Measurements from ENCODE around the gene PLCD3.
"Not testable (repeated sequence)": the region's sequence is repeated elsewhere in the genome, so short reads cannot be mapped to it uniquely, and the experiment has no call there.

The PLCD3 gene

GRCh38 chr17:45130681-45131615 is 1.4 kb downstream of the PLCD3 start:
- Mint-ChIP-seq H3K4me1 (ENCODE audit: low read depth) (peaks cover 12% of the 10 kb centered on the region), H3K27ac (no peak overlapping the region), H3K36me3 (no peaks in the 10 kb centered on the region), H3K4me3 (peak overlapping the region; percentile 54), H3K27me3 (no peaks in the 10 kb centered on the region), H3K9me3 (ENCODE audit: low read depth) (no peaks in the 10 kb centered on the region)

- Mint-ChIP-seq H3K36me3 (no peaks in the 10 kb centered on the region), H3K27ac (no peak overlapping the region), H3K4me3 (no peak overlapping the region), H3K27me3 (no peaks in the 10 kb centered on the region), H3K9me3 (ENCODE audit: low read depth) (no peaks in the 10 kb centered on the region), H3K4me1 (ENCODE audit: low read depth) (peaks cover 8% of the 10 kb centered on the region)
Observed at GRCh38 chr17:45129940-45130680, 2.2 kb downstream of the PLCD3 start.

- H3K27ac Mint-ChIP-seq, result no peak overlapping the region
- H3K27me3 Mint-ChIP-seq, result no peaks in the 10 kb centered on the region
- no peak overlapping the region for H3K4me3 Mint-ChIP-seq
- H3K36me3 Mint-ChIP-seq, result no peaks in the 10 kb centered on the region
- H3K9me3 Mint-ChIP-seq (ENCODE audit: low read depth), result no peaks in the 10 kb centered on the region
- H3K4me1 Mint-ChIP-seq (ENCODE audit: low read depth), result peaks cover 8% of the 10 kb centered on the region
Observed at GRCh38 chr17:45129426-45129939, 2.8 kb downstream of the PLCD3 start.

GRCh38 chr17:45128989-45129388 is 3.3 kb downstream of the PLCD3 start:
- no peaks in the 10 kb centered on the region for H3K36me3 Mint-ChIP-seq
- no peaks in the 10 kb centered on the region for H3K27me3 Mint-ChIP-seq
- H3K9me3 Mint-ChIP-seq (ENCODE audit: low read depth), result no peaks in the 10 kb centered on the region
- peaks cover 8% of the 10 kb centered on the region for H3K4me1 Mint-ChIP-seq (ENCODE audit: low read depth)
- no peak overlapping the region for H3K4me3 Mint-ChIP-seq
- H3K27ac Mint-ChIP-seq, result no peak overlapping the region

- H3K4me3 Mint-ChIP-seq, result no peak overlapping the region
- H3K36me3 Mint-ChIP-seq, result no peaks in the 10 kb centered on the region
- no peaks in the 10 kb centered on the region for H3K9me3 Mint-ChIP-seq (ENCODE audit: low read depth)
- H3K27me3 Mint-ChIP-seq, result no peaks in the 10 kb centered on the region
- peaks cover 4% of the 10 kb centered on the region for H3K4me1 Mint-ChIP-seq (ENCODE audit: low read depth)
- no peak overlapping the region for H3K27ac Mint-ChIP-seq
Observed at GRCh38 chr17:45128331-45128730, 4.0 kb downstream of the PLCD3 start.

GRCh38 chr17:45127548-45128300 is 4.6 kb downstream of the PLCD3 start:
- H3K27ac Mint-ChIP-seq, result no peak overlapping the region
- H3K4me1 Mint-ChIP-seq (ENCODE audit: low read depth), result peaks cover 4% of the 10 kb centered on the region
- H3K36me3 Mint-ChIP-seq, result no peaks in the 10 kb centered on the region
- H3K9me3 Mint-ChIP-seq (ENCODE audit: low read depth), result no peaks in the 10 kb centered on the region
- no peaks in the 10 kb centered on the region for H3K27me3 Mint-ChIP-seq
- no peak overlapping the region for H3K4me3 Mint-ChIP-seq

- Mint-ChIP-seq H3K9me3 (ENCODE audit: low read depth) (no peaks in the 10 kb centered on the region), H3K4me3 (no peak overlapping the region), H3K27ac (no peak overlapping the region), H3K4me1 (ENCODE audit: low read depth) (peaks cover 4% of the 10 kb centered on the region), H3K36me3 (no peaks in the 10 kb centered on the region), H3K27me3 (no peaks in the 10 kb centered on the region)
Observed at GRCh38 chr17:45127207-45127547, 5.1 kb downstream of the PLCD3 start.

- H3K4me3 Mint-ChIP-seq, result no peak overlapping the region
Observed at GRCh38 chr17:45125509-45125908, 6.8 kb downstream of the PLCD3 start.

GRCh38 chr17:45124797-45125122 is 7.6 kb downstream of the PLCD3 start:
- not testable (repeated sequence) for H3K27ac Mint-ChIP-seq; H3K4me1 Mint-ChIP-seq (ENCODE audit: low read depth); H3K4me3 Mint-ChIP-seq; H3K9me3 Mint-ChIP-seq (ENCODE audit: low read depth); H3K27me3 Mint-ChIP-seq; H3K36me3 Mint-ChIP-seq

More at GRCh38 chr17:45125509-45125908, 6.8 kb downstream of the PLCD3 start:
- Mint-ChIP-seq H3K36me3 (no peaks in the 10 kb centered on the region), H3K4me1 (ENCODE audit: low read depth) (peaks cover 2% of the 10 kb centered on the region), H3K27me3 (no peaks in the 10 kb centered on the region), H3K27ac (no peak overlapping the region), H3K9me3 (ENCODE audit: low read depth) (no peaks in the 10 kb centered on the region)

- H3K36me3 Mint-ChIP-seq, result no peaks in the 10 kb centered on the region
- H3K4me1 Mint-ChIP-seq (ENCODE audit: low read depth), result peaks cover 2% of the 10 kb centered on the region
- H3K27ac Mint-ChIP-seq, result no peak overlapping the region
- no peaks in the 10 kb centered on the region for H3K9me3 Mint-ChIP-seq (ENCODE audit: low read depth)
- no peaks in the 10 kb centered on the region for H3K27me3 Mint-ChIP-seq
- no peak overlapping the region for H3K4me3 Mint-ChIP-seq
Observed at GRCh38 chr17:45123930-45124796, 8.2 kb downstream of the PLCD3 start.

- H3K27me3 Mint-ChIP-seq, result no peaks in the 10 kb centered on the region
- no peak overlapping the region for H3K27ac Mint-ChIP-seq
- peaks cover 2% of the 10 kb centered on the region for H3K4me1 Mint-ChIP-seq (ENCODE audit: low read depth)
- no peaks in the 10 kb centered on the region for H3K36me3 Mint-ChIP-seq
- no peak overlapping the region for H3K4me3 Mint-ChIP-seq
- H3K9me3 Mint-ChIP-seq (ENCODE audit: low read depth), result no peaks in the 10 kb centered on the region
Observed at GRCh38 chr17:45123076-45123770, 9.1 kb downstream of the PLCD3 start.

GRCh38 chr17:45121055-45121454 is 11.3 kb downstream of the PLCD3 start:
- no peaks in the 10 kb centered on the region for H3K9me3 Mint-ChIP-seq (ENCODE audit: low read depth)
- no peaks in the 10 kb centered on the region for H3K36me3 Mint-ChIP-seq
- H3K27me3 Mint-ChIP-seq, result no peaks in the 10 kb centered on the region
- no peak overlapping the region for H3K27ac Mint-ChIP-seq
- peaks cover 2% of the 10 kb centered on the region for H3K4me1 Mint-ChIP-seq (ENCODE audit: low read depth)
- H3K4me3 Mint-ChIP-seq, result no peak overlapping the region

- no peaks in the 10 kb centered on the region for H3K36me3 Mint-ChIP-seq
Observed at GRCh38 chr17:45120558-45120957, 11.8 kb downstream of the PLCD3 start.

GRCh38 chr17:45119964-45120363 is 12.4 kb downstream of the PLCD3 start:
- H3K36me3 Mint-ChIP-seq, result no peaks in the 10 kb centered on the region
- no peak overlapping the region for H3K4me3 Mint-ChIP-seq
- no peaks in the 10 kb centered on the region for H3K9me3 Mint-ChIP-seq (ENCODE audit: low read depth)
- H3K27ac Mint-ChIP-seq, result no peak overlapping the region
- H3K27me3 Mint-ChIP-seq, result no peaks in the 10 kb centered on the region
- peaks cover 2% of the 10 kb centered on the region for H3K4me1 Mint-ChIP-seq (ENCODE audit: low read depth)

More at GRCh38 chr17:45120558-45120957, 11.8 kb downstream of the PLCD3 start:
- peaks cover 2% of the 10 kb centered on the region for H3K4me1 Mint-ChIP-seq (ENCODE audit: low read depth)
- no peaks in the 10 kb centered on the region for H3K27me3 Mint-ChIP-seq
- H3K4me3 Mint-ChIP-seq, result no peak overlapping the region
- H3K27ac Mint-ChIP-seq, result no peak overlapping the region
- no peaks in the 10 kb centered on the region for H3K9me3 Mint-ChIP-seq (ENCODE audit: low read depth)
